Right lobe of liver (tissue), 4 donors: ENCODE measurements around the gene DSE.

Source experiments
- POLR2A ChIP-seq: fragments of 450-650 bp; IDR thresholded peaks from one replicate; pipeline ENCODE4 v1.6.1; 2017; ENCODE audit warnings: antibody characterized with exemption, mild to moderate bottlenecking
- TF ChIP-seq, protein P1 (sequence below), 4 donors: fragments of 200-600 bp in 3 of 4; fragments of 450-650 bp in 1 of 4; IDR thresholded peaks; one replicate each; pipeline versions ENCODE4 v1.5.1 to v1.8.0; 2016 to 2022; ENCODE audit warnings: antibody characterized with exemption in 4 of 4, mild to moderate bottlenecking in 2 of 4
- donor health status: DM: no; HTN: no; CAD: no.
- donor health status: DM: no; HTN: no; CAD: no.
- donor health status: DM: no; HTN: yes; CAD: no.

GRCh38 chr6:116413357-116413756 is 42.6 kb downstream of the DSE start:
- TF ChIP-seq, protein P1, sequence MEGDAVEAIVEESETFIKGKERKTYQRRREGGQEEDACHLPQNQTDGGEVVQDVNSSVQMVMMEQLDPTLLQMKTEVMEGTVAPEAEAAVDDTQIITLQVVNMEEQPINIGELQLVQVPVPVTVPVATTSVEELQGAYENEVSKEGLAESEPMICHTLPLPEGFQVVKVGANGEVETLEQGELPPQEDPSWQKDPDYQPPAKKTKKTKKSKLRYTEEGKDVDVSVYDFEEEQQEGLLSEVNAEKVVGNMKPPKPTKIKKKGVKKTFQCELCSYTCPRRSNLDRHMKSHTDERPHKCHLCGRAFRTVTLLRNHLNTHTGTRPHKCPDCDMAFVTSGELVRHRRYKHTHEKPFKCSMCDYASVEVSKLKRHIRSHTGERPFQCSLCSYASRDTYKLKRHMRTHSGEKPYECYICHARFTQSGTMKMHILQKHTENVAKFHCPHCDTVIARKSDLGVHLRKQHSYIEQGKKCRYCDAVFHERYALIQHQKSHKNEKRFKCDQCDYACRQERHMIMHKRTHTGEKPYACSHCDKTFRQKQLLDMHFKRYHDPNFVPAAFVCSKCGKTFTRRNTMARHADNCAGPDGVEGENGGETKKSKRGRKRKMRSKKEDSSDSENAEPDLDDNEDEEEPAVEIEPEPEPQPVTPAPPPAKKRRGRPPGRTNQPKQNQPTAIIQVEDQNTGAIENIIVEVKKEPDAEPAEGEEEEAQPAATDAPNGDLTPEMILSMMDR (IDR thresholded peaks at IDR 0.05): no peak
- TF ChIP-seq POLR2A: no peak
